Inferior parietal cortex (tissue), 1 donor: ENCODE results near the gene LAMTOR4.
"Not testable (repeated sequence)": the region's sequence is repeated elsewhere in the genome, so short reads cannot be mapped to it uniquely, and the experiment has no call there.

Experiments
- DNase-seq: peaks from one replicate; pipeline ENCODE4 v3.0.0-alpha.2; 2016; ENCODE audit errors: extremely low spot score

LAMTOR4 gene

DNA sequence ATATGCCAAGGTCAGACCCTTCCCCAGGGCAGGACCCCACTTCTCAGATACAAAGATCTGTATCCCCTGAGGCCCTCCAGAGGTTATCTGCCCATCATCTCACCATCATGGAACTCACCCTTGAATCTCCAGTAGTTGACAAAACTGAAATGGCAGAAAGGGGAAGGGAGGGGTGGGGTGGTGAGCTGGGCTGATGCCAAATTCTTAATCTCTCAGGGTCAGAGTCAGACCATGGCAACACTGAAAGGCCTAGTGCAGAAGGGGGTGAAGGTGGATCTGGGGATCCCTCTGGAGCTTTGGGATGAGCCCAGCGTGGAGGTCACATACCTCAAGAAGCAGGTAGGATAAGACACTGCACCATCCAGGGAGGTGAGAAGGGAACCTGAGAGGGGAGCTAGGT, 26.1 kb upstream of the LAMTOR4 start:
- no peak for DNase-seq

DNA sequence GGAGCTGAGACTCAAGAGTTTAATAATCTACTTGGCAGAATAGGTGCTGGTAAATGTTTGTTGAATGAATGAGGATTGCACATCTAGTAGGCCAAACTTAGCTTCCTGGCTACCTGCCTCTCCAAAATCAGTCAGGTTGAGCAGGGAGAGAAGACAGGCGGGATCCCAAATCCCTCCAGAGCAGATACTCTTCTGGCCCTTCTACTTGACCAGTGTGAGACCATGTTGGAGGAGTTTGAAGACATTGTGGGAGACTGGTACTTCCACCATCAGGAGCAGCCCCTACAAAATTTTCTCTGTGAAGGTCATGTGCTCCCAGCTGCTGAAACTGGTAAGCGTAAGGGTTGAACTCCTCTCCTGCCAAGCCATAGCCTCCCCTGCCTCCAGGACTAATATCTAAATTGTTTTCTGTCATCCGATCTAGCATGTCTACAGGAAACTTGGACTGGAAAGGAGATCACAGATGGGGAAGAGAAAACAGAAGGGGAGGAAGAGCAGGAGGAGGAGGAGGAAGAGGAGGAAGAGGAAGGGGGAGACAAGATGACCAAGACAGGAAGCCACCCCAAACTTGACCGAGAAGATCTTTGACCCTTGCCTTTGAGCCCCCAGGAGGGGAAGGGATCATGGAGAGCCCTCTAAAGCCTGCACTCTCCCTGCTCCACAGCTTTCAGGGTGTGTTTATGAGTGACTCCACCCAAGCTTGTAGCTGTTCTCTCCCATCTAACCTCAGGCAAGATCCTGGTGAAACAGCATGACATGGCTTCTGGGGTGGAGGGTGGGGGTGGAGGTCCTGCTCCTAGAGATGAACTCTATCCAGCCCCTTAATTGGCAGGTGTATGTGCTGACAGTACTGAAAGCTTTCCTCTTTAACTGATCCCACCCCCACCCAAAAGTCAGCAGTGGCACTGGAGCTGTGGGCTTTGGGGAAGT, 24.2 kb upstream of the LAMTOR4 start:
- DNase-seq, result no peak

DNA sequence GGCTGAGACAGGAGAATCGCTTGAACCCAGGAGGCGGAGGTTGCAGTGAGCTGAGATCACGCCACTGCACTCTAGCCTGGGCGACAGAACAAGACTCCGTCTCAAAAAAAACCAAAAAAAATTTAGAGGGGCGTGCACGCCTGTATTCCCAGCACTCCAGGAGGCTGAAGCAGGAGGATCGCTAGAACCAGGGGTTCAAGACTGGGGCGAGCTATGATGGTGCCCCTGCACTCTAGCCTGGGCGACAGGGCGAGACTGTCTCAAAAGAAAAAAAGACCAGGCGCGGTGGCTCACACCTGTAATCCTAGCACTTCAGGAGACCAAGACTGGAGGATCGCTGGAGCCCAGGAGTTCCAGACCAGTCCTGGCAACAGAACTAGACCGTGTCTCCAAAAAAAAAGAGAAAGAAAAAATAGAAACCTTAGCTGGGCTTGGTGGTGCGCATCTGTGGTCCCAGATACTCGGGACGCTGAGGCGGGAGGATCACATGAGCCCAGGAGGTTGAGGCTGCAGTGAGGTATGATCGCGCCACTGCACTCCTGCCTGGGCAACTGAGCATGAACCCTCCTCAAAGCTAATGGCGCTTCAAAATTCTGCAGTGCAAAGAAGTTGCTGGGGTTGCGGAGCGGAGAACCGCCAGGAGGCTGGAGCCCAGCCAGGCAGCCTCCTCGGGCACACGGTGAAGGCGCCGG, 22.3 kb upstream of the LAMTOR4 start:
- no peak for DNase-seq

DNA sequence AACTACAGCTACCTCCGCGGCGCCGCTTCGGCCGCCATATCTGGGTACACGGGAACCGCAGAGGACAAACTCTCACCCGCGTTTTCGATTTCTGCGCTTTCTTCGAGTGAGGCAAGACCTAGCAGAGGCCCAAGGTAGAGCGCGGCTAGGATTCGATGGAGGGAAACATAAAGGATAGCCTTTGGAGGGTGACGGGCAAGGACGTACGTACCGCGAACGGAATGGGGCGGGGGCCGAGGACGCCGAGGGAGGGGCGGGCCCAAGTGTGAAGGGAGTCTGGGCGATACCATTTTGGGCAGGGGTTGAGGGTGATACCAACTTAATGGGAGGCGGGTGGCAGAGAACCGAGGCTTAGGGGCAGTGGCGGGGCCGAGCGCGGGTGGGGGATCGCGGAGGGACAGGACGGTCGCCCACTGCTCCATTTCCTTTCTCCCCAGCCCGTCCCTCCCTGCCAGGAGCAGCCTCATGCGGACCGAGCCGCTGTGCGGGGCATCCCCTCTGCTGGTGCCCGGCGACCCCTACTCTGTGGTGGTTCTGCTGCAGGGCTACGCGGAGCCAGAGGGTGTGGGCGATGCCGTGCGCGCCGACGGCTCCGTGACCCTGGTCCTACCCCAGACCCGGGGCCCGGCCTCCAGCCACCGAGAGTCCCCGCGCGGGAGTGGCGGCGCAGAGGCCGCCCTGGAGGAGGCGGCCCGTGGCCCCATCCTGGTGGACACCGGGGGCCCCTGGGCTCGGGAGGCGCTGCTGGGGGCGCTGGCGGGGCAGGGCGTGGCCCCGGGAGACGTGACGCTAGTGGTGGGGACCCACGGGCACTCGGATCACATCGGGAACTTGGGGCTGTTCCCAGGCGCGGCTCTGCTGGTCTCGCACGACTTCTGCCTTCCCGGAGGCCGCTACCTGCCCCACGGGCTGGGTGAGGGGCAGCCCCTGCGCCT, 21.5 kb upstream of the LAMTOR4 start, which contains the start of gene MBLAC1:
MBLAC1 (plus strand) TSS at position 37 of the 935 bp plus-strand sequence; CDS start at position 466, 429 bp downstream.
- DNase-seq, result peak; percentile 94

DNA sequence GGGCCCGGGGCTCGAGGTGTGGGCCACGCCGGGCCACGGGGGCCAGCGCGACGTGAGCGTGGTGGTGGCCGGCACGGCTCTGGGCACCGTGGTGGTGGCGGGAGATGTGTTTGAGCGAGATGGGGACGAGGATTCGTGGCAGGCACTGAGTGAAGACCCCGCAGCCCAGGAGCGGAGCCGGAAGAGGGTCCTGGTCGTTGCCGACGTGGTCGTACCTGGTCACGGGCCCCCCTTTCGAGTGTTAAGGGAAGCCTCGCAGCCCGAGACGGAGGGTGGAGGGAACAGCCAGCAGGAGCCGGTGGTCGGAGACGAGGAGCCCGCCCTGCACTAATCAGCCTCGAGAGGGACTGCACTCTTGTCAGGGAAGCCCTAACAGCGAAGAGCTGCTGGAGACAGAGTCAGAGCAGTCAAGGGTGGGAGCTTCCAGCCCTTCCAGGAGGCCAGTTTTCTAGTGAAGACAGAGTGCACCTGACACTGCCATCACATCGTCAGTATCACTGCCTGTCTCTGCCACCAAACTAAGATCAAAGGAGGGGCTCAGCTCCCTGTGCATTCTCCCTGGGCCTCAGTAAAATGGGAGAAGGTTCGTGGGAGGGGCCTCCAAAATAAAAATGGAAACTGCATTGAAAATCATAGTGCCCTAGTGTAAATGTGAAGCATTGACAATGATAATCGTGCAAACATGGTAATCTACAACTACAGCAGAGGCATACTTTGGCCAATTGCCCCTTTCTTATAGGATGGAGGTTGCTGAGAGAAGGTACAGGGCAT, 20.7 kb upstream of the LAMTOR4 start:
- DNase-seq, result no peak

DNA sequence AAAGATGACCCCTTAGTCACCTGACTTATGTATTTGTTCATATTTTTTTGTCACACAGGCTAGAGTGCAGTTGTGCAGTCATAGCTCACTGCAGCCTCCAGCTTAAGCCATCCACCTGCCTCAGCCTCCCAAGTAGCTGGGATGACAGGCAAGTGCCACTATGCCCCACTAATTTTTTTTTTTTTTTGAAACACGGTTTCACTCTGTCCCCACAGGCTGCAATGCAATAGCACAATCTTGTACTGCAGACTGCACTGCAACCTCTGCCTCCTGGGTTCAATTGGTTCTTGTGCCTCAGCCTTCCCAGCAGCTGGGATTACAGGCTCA, 20.1 kb upstream of the LAMTOR4 start:
- DNase-seq, result no peak

DNA sequence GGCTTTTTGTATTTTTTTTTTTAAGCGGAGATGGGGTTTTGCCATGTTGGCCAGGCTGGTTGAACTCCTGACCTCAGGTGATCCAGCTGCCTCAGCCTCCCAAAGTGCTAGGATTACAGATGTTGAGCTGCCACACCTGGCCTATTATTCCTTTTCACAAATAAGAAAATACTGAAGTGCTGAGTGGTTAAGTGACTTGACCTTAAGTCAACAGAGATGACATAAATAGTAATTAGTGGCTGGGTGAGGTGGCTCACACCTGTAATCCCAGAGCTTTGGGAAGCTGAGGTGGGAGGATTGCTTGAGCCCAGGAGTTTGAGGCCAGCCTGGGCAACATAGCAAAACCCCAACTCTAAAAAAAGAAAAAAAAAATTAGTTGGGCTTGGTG, 18.5 kb upstream of the LAMTOR4 start:
- not testable (repeated sequence) for DNase-seq

DNA sequence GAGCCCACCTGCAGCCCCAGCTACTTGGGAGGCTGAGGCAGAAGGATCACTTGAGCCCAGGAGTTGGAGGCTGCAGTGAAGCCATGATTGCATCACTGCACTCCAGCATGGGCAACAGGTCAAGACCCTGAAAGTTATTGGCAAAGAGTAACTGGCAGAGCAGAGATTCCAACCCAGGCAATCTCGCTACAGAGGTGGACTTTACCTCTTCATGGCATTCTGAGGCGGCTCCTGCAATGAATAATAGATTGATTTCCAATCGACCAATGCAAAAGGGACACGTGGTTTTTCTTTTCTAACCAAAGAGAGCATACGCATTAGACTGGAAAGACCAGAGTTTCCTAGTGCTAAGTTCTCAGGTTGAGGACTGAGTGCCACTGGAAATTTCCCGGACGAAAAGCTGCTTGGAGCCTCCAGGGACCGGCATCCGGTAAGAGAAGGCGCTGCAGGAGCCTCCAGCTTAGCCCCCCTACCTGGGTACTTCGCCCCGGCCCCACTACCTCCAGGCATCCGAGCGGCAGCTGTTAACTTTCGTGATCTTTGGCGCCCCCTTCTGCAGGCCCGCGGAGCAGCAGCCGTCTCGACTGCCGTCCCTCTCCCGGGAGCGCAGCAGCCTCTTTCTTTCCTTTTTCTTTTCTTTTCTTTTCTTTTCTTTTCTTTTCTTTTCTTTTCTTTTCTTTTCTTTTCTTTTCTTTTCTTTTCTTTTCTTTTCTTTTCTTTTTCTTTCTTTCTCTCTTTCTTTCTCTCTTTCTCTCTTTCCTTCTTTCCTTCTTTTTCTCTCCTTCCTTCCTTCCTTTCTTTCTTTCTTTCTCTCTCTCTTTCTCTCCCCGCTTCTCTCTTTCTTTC, 17.9 kb upstream of the LAMTOR4 start:
- peak; percentile 77 for DNase-seq

DNA sequence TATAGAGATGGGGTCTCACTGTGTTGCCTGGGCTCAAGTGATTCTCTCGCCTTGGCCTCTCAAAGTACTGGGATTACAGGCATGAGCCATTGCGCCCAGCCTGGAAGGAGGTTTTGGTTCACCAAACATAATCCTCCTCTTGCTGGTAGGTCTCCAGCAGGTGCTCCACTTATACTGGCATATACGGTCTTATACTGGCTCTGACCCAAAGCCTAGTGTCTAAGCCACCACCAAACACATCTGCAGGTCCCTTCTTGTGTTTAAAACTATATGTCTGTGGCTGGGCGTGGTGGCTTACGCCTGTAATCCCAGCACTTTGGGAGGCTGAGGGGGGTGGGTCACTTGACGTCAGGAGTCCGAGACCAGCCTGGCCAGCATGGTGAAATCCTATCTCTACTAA, 16.6 kb upstream of the LAMTOR4 start:
- DNase-seq, result no peak

DNA sequence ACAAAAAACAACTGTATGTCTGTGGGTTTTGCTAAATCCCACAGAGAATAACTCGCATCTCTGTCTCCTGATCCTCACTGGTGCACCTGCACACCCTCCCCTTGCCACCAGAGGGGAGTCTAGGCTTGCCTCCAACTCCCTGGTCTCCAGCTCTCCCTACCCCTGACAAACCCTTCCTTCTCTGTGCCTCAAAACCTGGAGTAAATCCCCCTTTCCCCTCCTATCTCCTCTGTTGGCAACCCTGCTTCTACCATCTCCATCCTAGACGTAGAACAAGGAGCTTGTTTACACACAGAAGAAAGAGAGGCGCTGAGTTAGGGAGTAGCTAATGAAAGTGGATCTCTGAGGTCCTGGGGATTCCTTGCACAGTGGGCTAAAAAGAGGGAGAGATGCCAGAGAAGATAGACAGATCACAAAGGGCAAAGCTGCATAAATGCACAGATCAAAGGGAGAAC, 16.0 kb upstream of the LAMTOR4 start:
- DNase-seq, result peak; percentile 52

DNA sequence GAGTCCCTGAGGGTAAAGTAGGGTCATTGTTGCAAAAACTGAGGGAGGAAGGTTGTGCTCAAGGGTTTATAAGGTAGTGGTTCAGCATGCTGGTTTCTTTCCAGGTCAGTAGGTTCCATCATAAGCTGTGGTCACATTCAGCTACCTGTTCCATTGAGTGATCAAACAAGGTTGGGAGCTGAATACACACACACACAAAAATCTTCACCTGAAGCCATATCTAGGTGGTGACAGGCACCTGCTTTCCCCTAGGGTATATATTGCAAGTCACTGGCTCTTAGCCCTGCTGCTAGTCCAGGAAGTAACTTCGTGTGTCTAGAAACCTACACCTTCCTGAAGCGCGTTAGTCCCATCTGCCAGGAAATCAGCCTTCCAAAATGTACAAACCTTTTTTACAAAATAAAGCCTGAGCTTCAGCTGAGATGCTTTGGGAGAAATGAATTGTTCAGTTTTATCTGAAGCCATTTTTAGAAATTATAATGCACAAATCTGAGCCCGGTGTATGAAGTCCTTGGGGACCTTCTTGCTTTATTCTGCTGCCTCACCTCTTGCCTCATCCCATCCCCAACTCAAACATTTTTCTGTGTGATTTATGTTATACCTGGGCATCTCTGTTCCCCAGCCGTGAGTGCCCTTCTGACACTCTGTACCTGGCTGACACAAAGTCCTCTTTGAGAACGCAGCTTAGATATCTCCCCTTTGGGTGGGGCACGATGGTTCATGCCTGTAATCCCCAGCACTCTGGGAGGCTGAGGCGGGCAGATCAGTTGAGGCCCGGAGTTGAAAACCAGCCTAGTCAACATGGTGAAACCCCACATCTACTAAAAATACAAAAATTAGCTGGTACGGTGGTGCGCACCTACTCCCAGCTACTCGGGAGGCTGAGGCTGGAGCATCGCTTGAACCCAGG, 10.6 kb upstream of the LAMTOR4 start:
- no peak for DNase-seq

DNA sequence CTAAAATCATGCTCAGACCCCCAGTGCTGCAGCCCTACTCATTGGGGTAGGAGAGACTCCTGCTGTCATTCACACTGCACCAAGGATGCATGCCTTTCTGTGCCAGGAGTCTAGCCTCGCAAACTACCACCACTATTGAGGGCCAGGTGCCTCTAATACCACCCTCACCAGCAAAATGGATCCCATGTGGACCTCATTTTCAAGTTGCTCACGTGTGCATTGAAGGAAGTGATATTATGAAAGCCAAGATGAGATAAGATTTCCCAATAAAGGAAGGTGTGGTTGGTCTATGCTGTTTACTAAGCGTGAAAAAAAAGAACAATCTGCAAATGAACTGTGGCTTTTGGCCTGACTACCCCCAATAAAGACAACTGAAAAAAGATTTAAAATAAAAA, 7.2 kb upstream of the LAMTOR4 start:
- no peak for DNase-seq

DNA sequence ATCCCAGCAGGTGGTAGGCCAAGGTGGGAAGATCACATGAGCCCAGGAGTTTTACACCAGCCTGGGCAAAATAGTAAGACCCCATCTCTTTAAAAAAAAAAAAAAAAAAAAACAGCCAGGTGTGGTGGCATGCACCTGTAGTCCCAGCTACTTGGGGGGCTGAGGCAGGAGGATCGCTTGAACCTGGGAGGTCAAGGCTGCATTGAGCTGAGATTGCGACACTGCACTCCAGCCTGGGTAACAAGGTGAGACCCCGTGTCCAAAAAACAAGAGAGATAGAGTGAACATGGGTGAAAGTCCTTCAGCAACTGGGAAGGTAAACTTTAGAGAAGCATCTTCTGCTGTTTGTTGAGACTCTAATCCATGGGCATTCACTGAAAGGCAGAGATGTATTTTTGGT, 6.3 kb upstream of the LAMTOR4 start:
- DNase-seq, result no peak

DNA sequence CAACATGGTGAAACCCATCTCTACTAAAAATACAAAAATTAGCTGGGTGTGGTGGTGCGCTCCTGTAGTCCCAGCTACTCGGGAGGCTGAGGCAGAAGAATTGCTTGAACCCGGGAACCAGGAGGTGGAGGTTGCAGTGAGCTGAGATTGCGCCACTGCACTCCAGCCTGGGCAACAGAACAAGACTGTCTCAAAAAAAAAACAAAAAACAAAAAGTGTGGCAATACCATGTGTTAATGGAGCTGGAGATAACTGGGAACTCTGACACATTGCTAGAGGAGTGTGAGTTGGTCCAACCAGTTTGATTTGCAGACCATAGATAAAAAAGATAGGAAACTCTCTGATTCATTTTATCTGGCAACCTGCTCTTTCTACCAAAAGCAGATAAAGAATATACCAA, 2.4 kb upstream of the LAMTOR4 start:
- DNase-seq, result not testable (repeated sequence)

DNA sequence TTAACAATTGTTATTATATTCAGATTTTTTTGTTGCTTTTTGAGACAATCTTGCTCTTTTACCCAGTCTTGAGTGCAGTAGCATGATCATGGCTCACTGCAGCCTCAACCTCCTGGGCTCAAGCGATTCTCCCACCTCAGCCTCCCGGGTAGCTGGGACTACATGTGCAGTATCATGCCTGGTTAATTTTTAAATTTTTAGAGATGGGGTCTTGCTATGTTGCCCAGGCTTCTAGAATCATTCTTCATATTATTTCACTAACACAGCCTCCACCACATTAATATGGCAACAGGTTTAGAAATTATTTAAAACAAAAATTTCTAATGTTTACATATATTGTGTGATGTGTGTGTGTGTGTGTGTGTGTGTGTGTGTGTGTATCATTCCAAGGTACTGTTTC, 1.4 kb upstream of the LAMTOR4 start:
- DNase-seq, result no peak

DNA sequence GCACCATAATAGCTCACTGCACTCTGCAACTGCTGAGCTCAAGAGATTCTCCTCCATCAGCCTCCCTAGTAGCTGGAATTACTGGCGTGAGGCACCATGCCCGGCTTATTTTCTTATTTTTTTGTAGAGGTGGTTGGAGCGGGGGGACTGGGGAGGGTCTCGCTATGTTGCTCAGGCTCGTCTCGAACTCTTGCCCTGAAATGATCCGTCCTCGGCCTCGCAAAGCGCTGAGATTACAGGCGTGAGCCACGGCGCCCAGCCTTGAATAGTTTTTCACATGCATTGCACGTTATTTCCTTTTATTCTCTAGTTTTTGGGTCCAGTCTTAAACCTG, 526 bp upstream of the LAMTOR4 start:
- DNase-seq, result no peak

DNA sequence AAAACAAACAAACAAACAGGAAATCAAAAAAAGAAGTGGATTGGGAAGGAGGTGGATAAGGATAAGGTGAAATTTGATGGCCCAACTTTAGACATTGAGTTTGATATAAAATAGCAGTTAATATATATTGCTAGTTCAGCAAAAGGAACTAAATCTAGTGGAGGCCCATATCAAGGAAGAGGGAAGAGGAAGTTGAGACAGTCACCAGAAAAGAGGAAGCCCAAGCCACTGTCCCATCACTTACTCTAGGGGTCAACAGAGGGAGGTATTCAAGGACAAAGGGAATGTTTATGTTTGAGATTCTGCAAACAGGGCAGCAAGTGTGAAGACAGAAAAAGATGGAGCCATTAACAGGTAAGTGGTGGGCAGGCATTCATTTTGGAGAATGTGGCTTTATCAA, 3.7 kb downstream of the LAMTOR4 start:
- DNase-seq, result no peak

DNA sequence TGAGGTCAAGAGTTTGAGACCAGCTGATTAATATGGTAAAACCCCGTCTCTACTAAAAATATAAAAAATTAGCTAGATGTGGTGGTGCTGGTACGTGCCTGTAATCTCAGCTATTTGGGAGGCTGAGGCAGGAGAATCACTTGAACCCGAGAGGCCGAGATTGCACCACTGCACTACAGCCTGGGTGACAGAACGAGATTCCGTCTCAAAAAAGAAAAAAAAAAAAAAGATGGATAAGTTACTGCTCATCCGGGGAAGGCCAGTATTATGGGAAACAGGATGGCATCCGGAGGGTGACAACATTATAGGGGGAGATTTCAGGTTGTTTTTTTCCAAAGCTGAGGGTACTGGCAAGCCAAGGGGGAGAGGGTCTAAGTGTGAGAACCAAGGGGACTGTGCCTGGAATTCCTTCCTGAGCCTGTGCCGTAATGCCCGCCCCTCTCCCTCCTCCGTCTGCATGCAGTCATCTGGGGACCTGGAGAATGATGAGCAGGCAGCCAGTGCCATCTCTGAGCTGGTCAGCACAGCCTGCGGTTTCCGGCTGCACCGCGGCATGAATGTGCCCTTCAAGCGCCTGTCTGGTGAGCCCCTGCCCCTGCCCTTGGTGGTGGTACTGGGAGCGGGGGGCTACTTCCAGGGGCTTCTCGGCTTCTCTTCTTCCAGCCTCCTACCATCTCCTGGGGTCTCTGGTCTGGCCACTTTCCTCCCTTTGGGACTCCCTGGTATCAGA, 4.4 kb downstream of the LAMTOR4 start:
- DNase-seq, result no peak
